GM23338 (cell line): ENCODE results near the gene CYTH1. TPM values are rescaled to one million over a fixed set of nuclear protein-coding genes. Genes with fewer than 3 reads are reported as not detected.

Experiments
- ATAC-seq: fragments of 200-7000 bp; cut with Tn5 transposase; 3 replicates; pipeline ENCODE4 v1.9.1; 2020
- DNase-seq: peaks from one replicate; pipeline ENCODE4 v3.0.0-alpha.2; 2015; ENCODE audit warnings: low spot score
- H2AFZ ChIP-seq: fragments of 200-600 bp; sonication (generic); 2 replicates; pipeline ENCODE4 v1.8.0; 2016; ENCODE audit warnings: antibody characterized with exemption, mild to moderate bottlenecking, moderate library complexity
- H3F3A ChIP-seq: fragments of 200-600 bp; sonication (generic); replicated peaks from 2 replicates; pipeline ENCODE4 v1.8.0; 2017; ENCODE audit warnings: antibody characterized with exemption, mixed run types, low read depth
- H3K27ac ChIP-seq: fragments of 200-600 bp; sonication (generic); 2 replicates; pipeline ENCODE4 v1.6.1; 2016; ENCODE audit warnings: low read depth
- H3K27me3 ChIP-seq: fragments of 200-600 bp; sonication (generic); 2 replicates; pipeline ENCODE4 v1.8.0; 2016; ENCODE audit warnings: mild to moderate bottlenecking, mixed run types, moderate library complexity; ENCODE audit not compliant: insufficient read depth
- H3K36me3 ChIP-seq: fragments of 200-600 bp; sonication (generic); 2 replicates; pipeline ENCODE4 v1.8.0; 2016; ENCODE audit warnings: mild to moderate bottlenecking; ENCODE audit not compliant: insufficient read depth
- H3K4me1 ChIP-seq: fragments of 200-600 bp; sonication (generic); 2 replicates; pipeline ENCODE4 v1.8.0; 2016; ENCODE audit warnings: mild to moderate bottlenecking, moderate library complexity; ENCODE audit not compliant: insufficient read depth
- H3K4me2 ChIP-seq: fragments of 200-600 bp; sonication (generic); 2 replicates; pipeline ENCODE4 v1.7.1; 2017; ENCODE audit warnings: mixed run types
- H3K4me3 ChIP-seq: fragments of 200-600 bp; sonication (generic); 2 replicates; pipeline ENCODE4 v1.6.1; 2016; ENCODE audit warnings: mixed run types
- H3K79me2 ChIP-seq: fragments of 200-600 bp; sonication (generic); replicated peaks from 2 replicates; pipeline ENCODE4 v1.8.0; 2017; ENCODE audit warnings: mild to moderate bottlenecking; ENCODE audit not compliant: insufficient read depth
- H3K9me2 ChIP-seq: fragments of 200-600 bp; sonication (generic); 2 replicates; pipeline ENCODE4 v1.8.0; 2017; ENCODE audit not compliant: insufficient read depth
- H4K20me1 ChIP-seq: fragments of 200-600 bp; sonication (generic); replicated peaks from 2 replicates; pipeline ENCODE4 v1.8.0; 2017; ENCODE audit warnings: mild to moderate bottlenecking; ENCODE audit not compliant: insufficient read depth
- H3K27ac Mint-ChIP-seq: 2 replicates; pipeline ENCODE4 v1.8.0; 2020; ENCODE audit warnings: inconsistent platforms, mild to moderate bottlenecking, moderate library complexity, mixed read lengths
- H3K27me3 Mint-ChIP-seq: 3 replicates; pipeline ENCODE4 v1.8.0; 2022; ENCODE audit warnings: low read depth, mild to moderate bottlenecking, moderate library complexity, mixed read lengths, inconsistent platforms; ENCODE audit not compliant: insufficient read depth, poor library complexity
- H3K36me3 Mint-ChIP-seq: 3 replicates; pipeline ENCODE4 v1.8.0; 2021; ENCODE audit warnings: low read depth, mild to moderate bottlenecking, inconsistent platforms, moderate library complexity, mixed read lengths
- H3K4me1 Mint-ChIP-seq: 3 replicates; pipeline ENCODE4 v1.8.0; 2020; ENCODE audit warnings: mild to moderate bottlenecking, inconsistent platforms, mixed read lengths
- H3K4me3 Mint-ChIP-seq: 3 replicates; pipeline ENCODE4 v1.8.0; 2021; ENCODE audit warnings: moderate library complexity, mild to moderate bottlenecking, inconsistent platforms, mixed read lengths
- H3K9me3 Mint-ChIP-seq: 3 replicates; pipeline ENCODE4 v1.8.0; 2020; ENCODE audit warnings: moderate library complexity, mild to moderate bottlenecking, inconsistent platforms, mixed read lengths
- CREB1 ChIP-seq: fragments of 250-450 bp; sonication (Bioruptor Pico); IDR thresholded peaks from 2 replicates; pipeline ENCODE4 v1.5.0; 2020; ENCODE audit warnings: low read depth, mild to moderate bottlenecking, moderate library complexity
- ETS1 ChIP-seq: IDR thresholded peaks from 2 replicates; pipeline ENCODE4 v1.6.1; 2016; ENCODE audit warnings: antibody characterized with exemption
- EZH2phosphoT487 ChIP-seq: fragments of 200-600 bp; sonication (generic); IDR thresholded peaks from one replicate; pipeline ENCODE4 v1.8.1; 2018; ENCODE audit warnings: antibody characterized with exemption; ENCODE audit not compliant: unreplicated experiment
- JUNB ChIP-seq: IDR thresholded peaks from one replicate; pipeline ENCODE4 v1.6.1; 2016; ENCODE audit warnings: antibody characterized with exemption; ENCODE audit not compliant: unreplicated experiment
- POLR2AphosphoS5 ChIP-seq: IDR thresholded peaks from 2 replicates; pipeline ENCODE4 v1.6.1; 2016; ENCODE audit warnings: antibody characterized with exemption, low read depth
- REST ChIP-seq: IDR thresholded peaks from one replicate; pipeline ENCODE4 v1.6.1; 2018; ENCODE audit warnings: antibody characterized with exemption; ENCODE audit not compliant: unreplicated experiment
- STAT1 ChIP-seq: IDR thresholded peaks from one replicate; pipeline ENCODE4 v1.6.1; 2016; ENCODE audit warnings: antibody characterized with exemption; ENCODE audit not compliant: unreplicated experiment
- ZNF331 ChIP-seq: fragments of 250-450 bp; sonication (Bioruptor Pico); IDR thresholded peaks from 2 replicates; pipeline ENCODE4 v1.5.0; 2020; ENCODE audit warnings: low read depth, mild to moderate bottlenecking, moderate library complexity
- ZNF462 ChIP-seq: fragments of 250-450 bp; sonication (Bioruptor Pico); IDR thresholded peaks from 2 replicates; pipeline ENCODE4 v1.5.0; 2020; ENCODE audit warnings: mild to moderate bottlenecking, moderate library complexity
- polyA plus RNA-seq: library from polyadenylated mRNA; unstranded; fragments of >200 nt; fragmentation: Nextera tagmentation; extraction: Ambion mirVana; gene quantifications from 2 replicates; pipeline ENCODE4 v1.2.1, GENCODE V29; 2016
- total RNA-seq: library from RNA; depleted of rRNA; stranded (reverse); fragments of >200 nt; shearing (Covaris generic); gene quantifications from 2 replicates; pipeline ENCODE4 v1.2.3, GENCODE V29; 2014

CYTH1 gene
- total and polyA plus RNA-seq, 2 experiments from 2014 or later = 13.8 to 14.5 TPM

- TF ChIP-seq ZNF462 (CRISPR knock-in tag) (no peak), ZNF331 (no peak), POLR2AphosphoS5 (no peak), STAT1 (no peak), ETS1 (no peak), EZH2phosphoT487 (no peak), CREB1 (CRISPR knock-in tag) (no peak)
Observed at GRCh38 chr17:78804777-78805176, 22.7 kb upstream of the CYTH1 start (continued).

- no peak overlapping the region for H3K4me2 ChIP-seq
- no peaks in the 10 kb centered on the region for H3K9me2 ChIP-seq
- ATAC-seq (no peak), DNase-seq (no peak)
- peaks cover 16% of the 10 kb centered on the region for H4K20me1 ChIP-seq
- H3F3A ChIP-seq = no peaks in the 10 kb centered on the region
- Mint-ChIP-seq H3K27ac (no peak overlapping the region), H3K9me3 (no peaks in the 10 kb centered on the region; the same call in 2 of the 3 replicates), H3K27me3 (peaks cover 5% of the 10 kb centered on the region), H3K4me3 (no peak overlapping the region), H3K36me3 (peaks cover 86% of the 10 kb centered on the region), H3K4me1 (no peaks in the 10 kb centered on the region)
- no peak overlapping the region for H3K4me3 ChIP-seq
- H3K27me3 ChIP-seq = no peaks in the 10 kb centered on the region
- peaks cover 36% of the 10 kb centered on the region for H3K36me3 ChIP-seq
- no peak overlapping the region for H3K27ac ChIP-seq
- H3K79me2 ChIP-seq = no peaks in the 10 kb centered on the region
- H3K4me1 ChIP-seq = no peaks in the 10 kb centered on the region
- no peak overlapping the region for H2AFZ ChIP-seq
- TF ChIP-seq JUNB (no peak), REST (no peak)
Observed at GRCh38 chr17:78803186-78803845, 21.2 kb upstream of the CYTH1 start.
